Astrocyte (in vitro differentiated cells and primary cell): ENCODE measurements around the gene ZBTB7C. TPM values are rescaled to one million over a fixed set of nuclear protein-coding genes. Genes with fewer than 3 reads are reported as not detected.

Source experiments
- DNase-seq: peaks from one replicate; pipeline ENCODE4 v3.0.0-alpha.2; 2010; ENCODE audit warnings: low read depth
- FAIRE-seq: peaks from 2 replicates; lab custom pipeline; 2011; peaks lifted over from hg19 to GRCh38; lab: Jason Lieb, UNC
- H2AFZ ChIP-seq: 2 replicates; pipeline ENCODE4 v1.6.0; 2012; ENCODE audit warnings: low read depth, low read length, inconsistent platforms
- H3K27ac ChIP-seq: 2 replicates; pipeline ENCODE4 v1.5.1; 2011; ENCODE audit warnings: low read depth, low read length, inconsistent platforms
- H3K27me3 ChIP-seq: 2 replicates; pipeline ENCODE4 v1.6.0; 2011; ENCODE audit warnings: low read length, inconsistent platforms; ENCODE audit not compliant: insufficient read depth
- H3K36me3 ChIP-seq: 2 replicates; pipeline ENCODE4 v1.5.1; 2011; ENCODE audit warnings: low read length, inconsistent platforms; ENCODE audit not compliant: insufficient read depth
- H3K4me1 ChIP-seq: 2 replicates; pipeline ENCODE4 v1.5.1; 2011; ENCODE audit warnings: low read length, inconsistent platforms; ENCODE audit not compliant: insufficient read depth
- H3K4me2 ChIP-seq: 2 replicates; pipeline ENCODE4 v1.6.0; 2012; ENCODE audit warnings: low read length, inconsistent platforms
- H3K4me3 ChIP-seq: 2 replicates; pipeline ENCODE4 v1.5.1; 2011; ENCODE audit warnings: low read depth, mild to moderate bottlenecking, low read length, inconsistent platforms; ENCODE audit not compliant: insufficient read depth
- H3K79me2 ChIP-seq: 2 replicates; pipeline ENCODE4 v1.6.0; 2012; ENCODE audit warnings: mild to moderate bottlenecking, low read length, inconsistent platforms; ENCODE audit not compliant: insufficient read depth
- H3K9ac ChIP-seq: 2 replicates; pipeline ENCODE4 v1.6.0; 2012; ENCODE audit warnings: mild to moderate bottlenecking, low read length, inconsistent platforms
- H3K9me3 ChIP-seq: 2 replicates; pipeline ENCODE4 v1.5.1; 2012; ENCODE audit warnings: low read depth, mild to moderate bottlenecking, low read length, inconsistent platforms; ENCODE audit not compliant: insufficient read depth
- H4K20me1 ChIP-seq: 2 replicates; pipeline ENCODE4 v1.6.0; 2012; ENCODE audit warnings: low read length, inconsistent platforms; ENCODE audit not compliant: insufficient read depth
- H3K27ac Mint-ChIP-seq: one replicate; pipeline ENCODE4 v1.8.0; 2021; ENCODE audit warnings: mild to moderate bottlenecking, mixed read lengths; ENCODE audit not compliant: unreplicated experiment
- H3K27me3 Mint-ChIP-seq: one replicate; pipeline ENCODE4 v1.8.0; 2021; ENCODE audit warnings: low read depth, mixed read lengths; ENCODE audit not compliant: unreplicated experiment
- H3K36me3 Mint-ChIP-seq: one replicate; pipeline ENCODE4 v1.8.0; 2021; ENCODE audit warnings: low read depth, mixed read lengths; ENCODE audit not compliant: unreplicated experiment
- H3K4me1 Mint-ChIP-seq: one replicate; pipeline ENCODE4 v1.8.0; 2021; ENCODE audit warnings: low read depth, mixed read lengths; ENCODE audit not compliant: unreplicated experiment
- H3K4me3 Mint-ChIP-seq: one replicate; pipeline ENCODE4 v1.8.0; 2021; ENCODE audit warnings: mild to moderate bottlenecking, moderate library complexity, mixed read lengths; ENCODE audit not compliant: unreplicated experiment
- H3K9me3 Mint-ChIP-seq: one replicate; pipeline ENCODE4 v1.8.0; 2021; ENCODE audit warnings: mild to moderate bottlenecking, mixed read lengths; ENCODE audit not compliant: unreplicated experiment
- CTCF ChIP-seq: IDR thresholded peaks from 2 replicates; pipeline ENCODE4 v1.5.1; 2011; ENCODE audit warnings: low read depth, mild to moderate bottlenecking, inconsistent platforms, low read length, moderate library complexity; ENCODE audit not compliant: insufficient read depth
- EZH2 ChIP-seq: IDR thresholded peaks from 2 replicates; pipeline ENCODE4 v1.6.1; 2012; ENCODE audit warnings: mild to moderate bottlenecking, low read length, inconsistent platforms; ENCODE audit not compliant: insufficient read depth
- total RNA-seq: library from RNA; stranded (reverse); gene quantifications from 2 replicates; pipeline ENCODE4 v1.2.1, GENCODE V29; 2021

ZBTB7C gene
- total RNA-seq, 1 donor from 2014 or later, result 1.0 TPM

- no peak overlapping the region for H3K27ac Mint-ChIP-seq
Measured at GRCh38 chr18:48123941-48124340, 285.2 kb downstream of the ZBTB7C start.

GRCh38 chr18:48123324-48123723, 285.9 kb downstream of the ZBTB7C start:
- Mint-ChIP-seq H3K36me3 (no peaks in the 10 kb centered on the region), H3K4me3 (no peak overlapping the region), H3K9me3 (no peaks in the 10 kb centered on the region), H3K4me1 (peaks cover 3% of the 10 kb centered on the region), H3K27me3 (peaks cover 66% of the 10 kb centered on the region), H3K27ac (no peak overlapping the region)
- no peak overlapping the region for H3K9ac ChIP-seq
- no peak overlapping the region for H3K4me3 ChIP-seq
- FAIRE-seq (no peak), DNase-seq (no peak)
- no peaks in the 10 kb centered on the region for H3K79me2 ChIP-seq
- no peaks in the 10 kb centered on the region for H3K9me3 ChIP-seq
- H2AFZ ChIP-seq, result no peak overlapping the region
- H3K27me3 ChIP-seq, result peaks cover 11% of the 10 kb centered on the region
- no peaks in the 10 kb centered on the region for H4K20me1 ChIP-seq
- H3K27ac ChIP-seq, result no peak overlapping the region
- H3K4me2 ChIP-seq, result no peak overlapping the region
- H3K4me1 ChIP-seq, result no peaks in the 10 kb centered on the region
- TF ChIP-seq EZH2 (no peak), CTCF (no peak)
- H3K36me3 ChIP-seq, result no peaks in the 10 kb centered on the region

More at GRCh38 chr18:48123941-48124340, 285.2 kb downstream of the ZBTB7C start:
- Histone ChIP-seq H3K9me3 (no peaks in the 10 kb centered on the region), H3K4me1 (no peaks in the 10 kb centered on the region), H3K4me2 (no peak overlapping the region), H3K79me2 (no peaks in the 10 kb centered on the region), H3K27me3 (peaks cover 11% of the 10 kb centered on the region), H2AFZ (no peak overlapping the region), H4K20me1 (no peaks in the 10 kb centered on the region), H3K9ac (no peak overlapping the region), H3K27ac (no peak overlapping the region), H3K4me3 (no peak overlapping the region), H3K36me3 (no peaks in the 10 kb centered on the region)
- TF ChIP-seq EZH2 (no peak), CTCF (no peak)
- DNase-seq (no peak), FAIRE-seq (no peak)
- no peak overlapping the region for H3K4me3 Mint-ChIP-seq
- no peaks in the 10 kb centered on the region for H3K9me3 Mint-ChIP-seq
- peaks cover 71% of the 10 kb centered on the region for H3K27me3 Mint-ChIP-seq
- peaks cover 3% of the 10 kb centered on the region for H3K4me1 Mint-ChIP-seq
- H3K36me3 Mint-ChIP-seq, result no peaks in the 10 kb centered on the region

- no peak overlapping the region for H3K4me3 ChIP-seq
- H3K79me2 ChIP-seq, result no peaks in the 10 kb centered on the region
- H3K27ac ChIP-seq, result no peak overlapping the region
- no peaks in the 10 kb centered on the region for H3K36me3 ChIP-seq
- H4K20me1 ChIP-seq, result no peaks in the 10 kb centered on the region
- no peak overlapping the region for H3K4me2 ChIP-seq
- H3K9me3 ChIP-seq, result no peaks in the 10 kb centered on the region
- H2AFZ ChIP-seq, result no peak overlapping the region
- H3K4me1 ChIP-seq, result no peaks in the 10 kb centered on the region
- H3K4me3 Mint-ChIP-seq, result no peak overlapping the region
- no peaks in the 10 kb centered on the region for H3K9me3 Mint-ChIP-seq
- no peak for DNase-seq
- peaks cover 61% of the 10 kb centered on the region for H3K27me3 Mint-ChIP-seq
- no peak for TF ChIP-seq EZH2
- no peak for TF ChIP-seq CTCF
- peaks cover 3% of the 10 kb centered on the region for H3K4me1 Mint-ChIP-seq
- no peak for FAIRE-seq
- no peak overlapping the region for H3K9ac ChIP-seq
- no peak overlapping the region for H3K27ac Mint-ChIP-seq
- H3K27me3 ChIP-seq, result peaks cover 8% of the 10 kb centered on the region
- H3K36me3 Mint-ChIP-seq, result no peaks in the 10 kb centered on the region
Measured at GRCh38 chr18:48122816-48123215, 286.4 kb downstream of the ZBTB7C start.
